Esophagus squamous epithelium (tissue), 5 donors: ENCODE results near the gene PPP2R3B. TPM values are rescaled to one million over a fixed set of nuclear protein-coding genes. Genes with fewer than 3 reads are reported as not detected.

Experiments used
- DNase-seq: peaks from one replicate; lab custom pipeline; 2025; lab: John Stamatoyannopoulos, UW
- H3K27ac ChIP-seq, 4 donors: fragments of 200-600 bp; sonication (generic); one replicate each; pipeline ENCODE4 v1.5.1; 2016 to 2019; ENCODE audit warnings: mild to moderate bottlenecking in 1 of 4
- H3K27me3 ChIP-seq, 4 donors: fragments of 200-600 bp; sonication (generic); 1 replicate in 3 of 4; 2 replicates in 1 of 4; pipeline versions ENCODE4 v1.5.1 to v1.6.0; 2017 to 2021; ENCODE audit warnings: antibody characterized with exemption in 1 of 4
- H3K36me3 ChIP-seq, 3 donors: fragments of 200-600 bp; sonication (generic); one replicate each; pipeline ENCODE4 v1.5.1; 2016 to 2019
- H3K4me1 ChIP-seq, 3 donors: fragments of 200-600 bp; sonication (generic); one replicate each; pipeline ENCODE4 v1.5.1; 2017 to 2019
- H3K4me3 ChIP-seq, 4 donors: fragments of 200-600 bp; sonication (generic); 1 replicate in 3 of 4; 2 replicates in 1 of 4; pipeline ENCODE4 v1.5.1; 2016 to 2019; ENCODE audit warnings: mild to moderate bottlenecking in 2 of 4, moderate library complexity in 1 of 4
- H3K9me3 ChIP-seq, 3 donors: fragments of 200-600 bp; sonication (generic); one replicate each; pipeline ENCODE4 v1.5.1; 2016 to 2019
- CTCF ChIP-seq, 6 experiments: fragments of 450-650 bp in 4 of 6; fragments of 200-600 bp in 2 of 6; sonication (generic) in 2 of 6; IDR thresholded peaks; one replicate each; pipeline ENCODE4 v1.5.1; 2016 to 2019; ENCODE audit warnings: antibody characterized with exemption in 6 of 6, mild to moderate bottlenecking in 4 of 6, moderate library complexity in 4 of 6
- POLR2A ChIP-seq, 4 donors: fragments of 450-650 bp; IDR thresholded peaks; one replicate each; pipeline ENCODE4 v1.6.1; 2017; ENCODE audit warnings: antibody characterized with exemption in 4 of 4, mild to moderate bottlenecking in 4 of 4, moderate library complexity in 3 of 4
- WGBS, 2 donors: methylation state at CpG; one replicate each; pipeline ENCODE4 v1.1.5; 2018; 5-methylcytosine and 5-hydroxymethylcytosine counted together
- intact Hi-C: fragments of 100-400 bp; cut with DNase I; formaldehyde crosslinking; loops from one replicate; pipeline ENCODE4 v1.15.0; 2022
- total RNA-seq, 4 donors: library from RNA; depleted of rRNA; stranded (reverse); fragments of >200 nt; gene quantifications; one replicate each; pipeline ENCODE4 v1.1.0, GENCODE V29; 2016
- donor health status: DM: yes; HTN: yes; CAD: no.

The PPP2R3B gene
- total RNA-seq, 4 donors from 2014 or later: 7.9 to 26.1 (median 24.1) TPM

GRCh38 chrX:357035-357692 lies 29.5 kb downstream of the PPP2R3B start:
- H3K4me3 ChIP-seq: no peak overlapping the region
- TF ChIP-seq POLR2A (IDR thresholded peaks at IDR 0.05) (no peak), CTCF (IDR thresholded peaks at IDR 0.05) (no peak)
- DNase-seq: no peak
- no peak overlapping the region for H3K27ac ChIP-seq
- H3K27me3 ChIP-seq: no peaks in the 10 kb centered on the region
- 80 to 81% methylated on average over 14 of the region's 14 CpGs for WGBS, 2 donors
- peaks cover 6 to 65% (median 7%) of the 10 kb centered on the region in 3 donors for H3K36me3 ChIP-seq
- intact Hi-C loops: no loop called here
- peaks cover 0 to 25% (median 12%) of the 10 kb centered on the region in 3 donors for H3K9me3 ChIP-seq
- H3K4me1 ChIP-seq: no peaks in the 10 kb centered on the region

- Histone ChIP-seq H3K4me1 (no peaks in the 10 kb centered on the region), H3K4me3 (no peak overlapping the region), H3K36me3 (peaks cover 6 to 60% (median 7%) of the 10 kb centered on the region in 3 donors), H3K9me3 (peaks cover 0 to 22% (median 12%) of the 10 kb centered on the region in 3 donors), H3K27ac (no peak overlapping the region), H3K27me3 (no peaks in the 10 kb centered on the region)
- intact Hi-C loops: no loop called here
- TF ChIP-seq POLR2A (IDR thresholded peaks at IDR 0.05) (no peak), CTCF (IDR thresholded peaks at IDR 0.05) (no peak)
- 79 to 90% methylated on average over 14 to 15 of the region's 17 CpGs for WGBS, 2 donors
- no peak for DNase-seq
Measured at GRCh38 chrX:356385-357034, 30.2 kb downstream of the PPP2R3B start.

- TF ChIP-seq CTCF (IDR thresholded peaks at IDR 0.05) (no peak), POLR2A (IDR thresholded peaks at IDR 0.05) (no peak)
- no peak for DNase-seq
- intact Hi-C loops: no loop called here
Measured at GRCh38 chrX:355329-356050, 31.2 kb downstream of the PPP2R3B start.

GRCh38 chrX:353566-354535 lies 32.9 kb downstream of the PPP2R3B start:
- TF ChIP-seq POLR2A (IDR thresholded peaks at IDR 0.05): no peak
- no peak for TF ChIP-seq CTCF (IDR thresholded peaks at IDR 0.05)
- 91 to 95% methylated on average over 12 to 18 of the region's 39 CpGs for WGBS, 2 donors
- Histone ChIP-seq H3K36me3 (peaks cover 0 to 46% (median 0%) of the 10 kb centered on the region in 3 donors), H3K4me3 (no peak overlapping the region), H3K27me3 (no peaks in the 10 kb centered on the region), H3K9me3 (no peaks in the 10 kb centered on the region), H3K27ac (no peak overlapping the region), H3K4me1 (no peaks in the 10 kb centered on the region)
- intact Hi-C loops: no loop called here
- no peak for DNase-seq

More at GRCh38 chrX:355329-356050, 31.2 kb downstream of the PPP2R3B start:
- Histone ChIP-seq H3K27me3 (no peaks in the 10 kb centered on the region), H3K36me3 (peaks cover 0 to 58% (median 0%) of the 10 kb centered on the region in 3 donors), H3K9me3 (peaks cover 0 to 12% (median 11%) of the 10 kb centered on the region in 3 donors), H3K4me1 (no peaks in the 10 kb centered on the region), H3K4me3 (no peak overlapping the region), H3K27ac (no peak overlapping the region)
- WGBS, 2 donors: 93 to 95% methylated on average over 35 of the region's 35 CpGs
